HepG2 (cell line): Measurements from ENCODE around the gene PLIN3. TPM values are rescaled to one million over a fixed set of nuclear protein-coding genes. Genes with fewer than 3 reads are reported as not detected.
A peak's percentile ranks its signal among the peaks of the same experiment; 100 is the strongest.

Experiments
- CCDC6 ChIP-seq: sonication (generic); formaldehyde crosslinking; IDR thresholded peaks from 2 replicates; pipeline ENCODE4 v1.8.1; 2022; ENCODE audit warnings: mild to moderate bottlenecking, missing genetic modification reagents, moderate library complexity
- CENPX ChIP-seq: sonication (generic); formaldehyde crosslinking; IDR thresholded peaks from 2 replicates; pipeline ENCODE4 v1.9.0; 2021; ENCODE audit warnings: mild to moderate bottlenecking, missing genetic modification reagents, moderate library complexity
- DNMT3B ChIP-seq: conservative IDR thresholded peaks from 2 replicates; pipeline ENCODE4 v1.6.1; 2016; ENCODE audit warnings: missing biosample characterization, control low read depth
- EP300 ChIP-seq, 3 experiments: sonication (generic) in 1 of 3; formaldehyde crosslinking in 1 of 3; IDR thresholded peaks; 2 replicates each; pipeline versions ENCODE4 v1.5.1 to v1.6.1; 2011 to 2020; ENCODE audit warnings: low read depth in 2 of 3, low read length in 2 of 3, borderline replicate concordance in 1 of 3, improper control_type of control experiment in 1 of 3, mild to moderate bottlenecking in 1 of 3, missing genetic modification reagents in 1 of 3, moderate library complexity in 1 of 3
- JARID2 ChIP-seq: sonication (generic); formaldehyde crosslinking; IDR thresholded peaks from 2 replicates; pipeline ENCODE4 v1.8.1; 2023; ENCODE audit warnings: missing genetic modification reagents, inconsistent platforms; ENCODE audit not compliant: insufficient replicate concordance
- KDM6A ChIP-seq: IDR thresholded peaks from 2 replicates; pipeline ENCODE4 v1.6.1; 2016; ENCODE audit warnings: low read depth
- NR1H2 ChIP-seq: sonication (generic); formaldehyde crosslinking; IDR thresholded peaks from 2 replicates; pipeline ENCODE4 v1.8.1; 2022; ENCODE audit warnings: low read depth, missing genetic modification reagents, borderline replicate concordance
- PATZ1 ChIP-seq: sonication (generic); formaldehyde crosslinking; IDR thresholded peaks from 2 replicates; pipeline ENCODE4 v1.4.0; 2020; ENCODE audit warnings: missing genetic modification reagents
- RELA ChIP-seq: sonication (generic); formaldehyde crosslinking; IDR thresholded peaks from 2 replicates; pipeline ENCODE4 v1.4.0; 2020; ENCODE audit warnings: missing genetic modification reagents
- RFX3 ChIP-seq: IDR thresholded peaks from 2 replicates; pipeline ENCODE4 v1.6.1; 2016; ENCODE audit warnings: missing biosample characterization, missing genetic modification reagents
- ZNF18 ChIP-seq: sonication (generic); formaldehyde crosslinking; IDR thresholded peaks from 2 replicates; pipeline ENCODE4 v1.8.0; 2022; ENCODE audit warnings: mild to moderate bottlenecking, missing genetic modification reagents; ENCODE audit not compliant: insufficient replicate concordance
- ZNF432 ChIP-seq: sonication (generic); formaldehyde crosslinking; IDR thresholded peaks from 2 replicates; pipeline ENCODE4 v1.5.0; 2020; ENCODE audit warnings: missing genetic modification reagents, mild to moderate bottlenecking, borderline replicate concordance
- ZNF512 ChIP-seq: sonication (generic); formaldehyde crosslinking; IDR thresholded peaks from 2 replicates; pipeline ENCODE4 v1.4.0; 2020; ENCODE audit warnings: mild to moderate bottlenecking, missing genetic modification reagents
- ZNF546 ChIP-seq: sonication (generic); formaldehyde crosslinking; conservative IDR thresholded peaks from 2 replicates; pipeline ENCODE4 v1.8.1; 2023; ENCODE audit warnings: mild to moderate bottlenecking, missing genetic modification reagents
- ZNF547 ChIP-seq: sonication (generic); formaldehyde crosslinking; IDR thresholded peaks from 2 replicates; pipeline ENCODE4 v1.5.1; 2020; ENCODE audit warnings: mild to moderate bottlenecking, missing genetic modification reagents
- ZNF563 ChIP-seq: sonication (generic); formaldehyde crosslinking; IDR thresholded peaks from 2 replicates; pipeline ENCODE4 v1.8.0; 2022; ENCODE audit warnings: mild to moderate bottlenecking, moderate library complexity, missing genetic modification reagents
- ZNF574 ChIP-seq: sonication (generic); formaldehyde crosslinking; IDR thresholded peaks from 2 replicates; pipeline ENCODE4 v1.4.0; 2020; ENCODE audit warnings: missing genetic modification reagents
- ZNF576 ChIP-seq: sonication (generic); formaldehyde crosslinking; IDR thresholded peaks from 2 replicates; pipeline ENCODE4 v1.4.0; 2020; ENCODE audit warnings: mild to moderate bottlenecking, missing genetic modification reagents
- ZNF672 ChIP-seq: sonication (generic); formaldehyde crosslinking; IDR thresholded peaks from 2 replicates; pipeline ENCODE4 v1.8.1; 2022; ENCODE audit warnings: missing genetic modification reagents
- ZNF749 ChIP-seq: sonication (generic); formaldehyde crosslinking; IDR thresholded peaks from 2 replicates; pipeline ENCODE4 v1.8.0; 2022; ENCODE audit warnings: mild to moderate bottlenecking, missing genetic modification reagents, moderate library complexity, borderline replicate concordance
- polyA plus RNA-seq, 8 experiments: library from polyadenylated mRNA; depleted of rRNA in 3 of 8; stranded (reverse) in 7 of 8; unstranded in 1 of 8; fragments of >200 nt; fragmentation: Illumina TruSeq in 4 of 8; extraction: Trizol in 4 of 8; gene quantifications; 2 replicates each; pipeline versions ENCODE4 v1.2.1 to v1.2.3, GENCODE V29; 2011 to 2016; ENCODE audit warnings: low read depth in 4 of 8, missing spikeins in 1 of 8, mixed read lengths in 1 of 8; ENCODE audit not compliant: insufficient read depth in 1 of 8
- total RNA-seq, 5 experiments: library from RNA; depleted of rRNA; stranded (reverse); fragments of >200 nt; fragmentation: Illumina TruSeq; extraction: Trizol; gene quantifications; 2 replicates each; pipeline ENCODE4 v1.2.3, GENCODE V29; 2016; ENCODE audit warnings: low read depth in 1 of 5

The PLIN3 gene
- total and polyA plus RNA-seq, 2 of the 13 experiments (the other 11 are each of a cell fraction or from before 2014, with no cell fraction given), result 49.3 to 57.9 TPM

GRCh38 chr19:4867534-4868285 lies at the start of gene PLIN3 (continued):
- TF ChIP-seq ZNF574, result peak; percentile 32; the same call in 1 of the 2 replicates
- no peak for TF ChIP-seq ZNF546 (CRISPR knock-in tag)
- TF ChIP-seq DNMT3B, result no peak
- peak; percentile 62; the same call in 1 of the 2 replicates for TF ChIP-seq ZNF547 (CRISPR knock-in tag)
- no peak for TF ChIP-seq ZNF512
- TF ChIP-seq ZNF749, result no peak
- no peak for TF ChIP-seq RFX3
- TF ChIP-seq KDM6A (CRISPR knock-in tag), result no peak
- no peak for TF ChIP-seq ZNF432 (CRISPR knock-in tag)
- TF ChIP-seq NR1H2, result no peak
- TF ChIP-seq JARID2 (CRISPR knock-in tag), result no peak
- no peak for TF ChIP-seq ZNF672 (CRISPR knock-in tag)
- TF ChIP-seq CENPX (CRISPR knock-in tag), result no peak
- TF ChIP-seq ZNF18 (CRISPR knock-in tag), result peak; percentile 84
- TF ChIP-seq ZNF563 (CRISPR knock-in tag), result peak; percentile 69
- TF ChIP-seq ZNF576 (CRISPR knock-in tag), result no peak
- no peak for TF ChIP-seq RELA (CRISPR knock-in tag)
- TF ChIP-seq CCDC6 (CRISPR knock-in tag), result no peak
- TF ChIP-seq PATZ1, result peak; percentile 82
- TF ChIP-seq EP300 (IDR thresholded peaks at IDR 0.05; ENCODE audit: low read depth in 2 of 2, low read length in 2 of 2), result no peak; a peak in 1 of 4 replicates
- TF ChIP-seq EP300 (CRISPR knock-in tag; IDR thresholded peaks at IDR 0.05; ENCODE audit: borderline replicate concordance), result no peak; the same call in 1 of the 2 replicates
